Left lung (tissue), 10 donors: ENCODE data around the gene PTPRN2. TPM values are rescaled to one million over a fixed set of nuclear protein-coding genes. Genes with fewer than 3 reads are reported as not detected.

Experiments used
- ATAC-seq: fragments of 200-7000 bp; cut with Tn5 transposase; one replicate; pipeline ENCODE4 v1.9.1; 2020; ENCODE audit warnings: moderate library complexity
- DNase-seq, 4 donors: peaks; one replicate each; pipeline ENCODE4 v3.0.0-alpha.2; 2013 to 2020
- H3K27ac ChIP-seq, 2 donors: fragments of 200-600 bp; sonication (generic) in 1 of 2; one replicate each; pipeline versions ENCODE4 v1.5.0 to v1.8.0; 2020 to 2021
- H3K27me3 ChIP-seq, 2 donors: fragments of 200-600 bp; sonication (generic) in 1 of 2; one replicate each; pipeline versions ENCODE4 v1.5.0 to v1.8.0; 2020 to 2021
- H3K36me3 ChIP-seq, 2 donors: fragments of 200-600 bp; sonication (generic) in 1 of 2; one replicate each; pipeline versions ENCODE4 v1.5.0 to v1.8.0; 2020 to 2021
- H3K4me1 ChIP-seq, 2 donors: fragments of 200-600 bp; one replicate each; pipeline ENCODE4 v1.8.0; 2021
- H3K4me3 ChIP-seq, 2 donors: fragments of 200-600 bp; sonication (generic) in 1 of 2; one replicate each; pipeline versions ENCODE4 v1.5.0 to v1.8.0; 2020 to 2021; ENCODE audit warnings: mild to moderate bottlenecking in 1 of 2
- H3K9me3 ChIP-seq, 2 donors: fragments of 200-600 bp; sonication (generic) in 1 of 2; one replicate each; pipeline versions ENCODE4 v1.5.0 to v1.8.0; 2020 to 2021
- CTCF ChIP-seq, 2 donors: fragments of 200-600 bp; sonication (generic) in 1 of 2; IDR thresholded peaks; one replicate each; pipeline versions ENCODE4 v1.5.0 to v1.8.0; 2021; ENCODE audit warnings: antibody characterized with exemption in 2 of 2
- intact Hi-C, 2 donors: fragments of 100-400 bp; cut with DNase I; formaldehyde crosslinking; loops; one replicate each; pipeline versions ENCODE4 v1.11.2 to v1.14.2; 2022
- polyA plus RNA-seq, 6 donors: library from polyadenylated mRNA; unstranded; fragments of 120-200 nt; gene quantifications; one replicate each; pipeline ENCODE4 v1.2.1, GENCODE V29; 2013; ENCODE audit not compliant: insufficient read length in 6 of 6
- total RNA-seq, 2 donors: library from RNA; stranded (reverse); fragmentation: NEBNext Ultra II Directional; extraction: Animal tissue kit (Norgen Biotek cat#: 25700); gene quantifications; one replicate each; pipeline ENCODE4 v1.2.1, GENCODE V29; 2021
- donor health status: DM: no; HTN: yes; CAD: no.
- donor health status: DM: no; HTN: no; CAD: no.

The PTPRN2 gene
- total and polyA plus RNA-seq, 8 donors: 4.0 to 7.8 (median 6.8) TPM

GRCh38 chr7:157997471-157997870, 590.2 kb downstream of the PTPRN2 start:
- no peaks in the 10 kb centered on the region for H3K36me3 ChIP-seq
- no peaks in the 10 kb centered on the region for H3K4me1 ChIP-seq
- no peak for TF ChIP-seq CTCF (IDR thresholded peaks at IDR 0.05)
- ATAC-seq (no peak), DNase-seq (no peak)
- intact Hi-C loops: no loop called here
- H3K27ac ChIP-seq: no peak overlapping the region
- peaks cover 0 to 12% of the 10 kb centered on the region in 2 donors for H3K27me3 ChIP-seq
- H3K4me3 ChIP-seq: no peak overlapping the region
- peaks cover 0 to 3% of the 10 kb centered on the region in 2 donors for H3K9me3 ChIP-seq

- Histone ChIP-seq H3K4me1 (no peaks in the 10 kb centered on the region), H3K36me3 (no peaks in the 10 kb centered on the region), H3K27ac (no peak overlapping the region), H3K9me3 (peaks cover 0 to 3% of the 10 kb centered on the region in 2 donors), H3K4me3 (no peak overlapping the region), H3K27me3 (peaks cover 0 to 12% of the 10 kb centered on the region in 2 donors)
- intact Hi-C loops: no loop called here
- DNase-seq (no peak), ATAC-seq (no peak)
- no peak for TF ChIP-seq CTCF (IDR thresholded peaks at IDR 0.05)
These were observed 590.6 kb downstream of the PTPRN2 start for GRCh38 chr7:157997080-157997440.

- Histone ChIP-seq H3K4me3 (no peak overlapping the region), H3K4me1 (no peaks in the 10 kb centered on the region), H3K9me3 (peaks cover 0 to 3% of the 10 kb centered on the region in 2 donors), H3K27ac (no peak overlapping the region), H3K36me3 (no peaks in the 10 kb centered on the region), H3K27me3 (peaks cover 0 to 12% of the 10 kb centered on the region in 2 donors)
- no peak for TF ChIP-seq CTCF (IDR thresholded peaks at IDR 0.05)
- DNase-seq (no peak), ATAC-seq (no peak)
- intact Hi-C loops: no loop called here
These were observed 591.1 kb downstream of the PTPRN2 start for GRCh38 chr7:157996359-157997079.

GRCh38 chr7:157995815-157996214, 591.8 kb downstream of the PTPRN2 start:
- Histone ChIP-seq H3K27ac (no peak overlapping the region), H3K27me3 (peaks cover 0 to 15% of the 10 kb centered on the region in 2 donors), H3K4me3 (no peak overlapping the region), H3K9me3 (peaks cover 0 to 3% of the 10 kb centered on the region in 2 donors), H3K36me3 (no peaks in the 10 kb centered on the region), H3K4me1 (no peaks in the 10 kb centered on the region)
- intact Hi-C loops: no loop called here
- DNase-seq (no peak), ATAC-seq (no peak)
- TF ChIP-seq CTCF (IDR thresholded peaks at IDR 0.05): no peak

- Histone ChIP-seq H3K4me1 (no peaks in the 10 kb centered on the region), H3K9me3 (peaks cover 0 to 3% of the 10 kb centered on the region in 2 donors), H3K27me3 (peaks cover 0 to 25% of the 10 kb centered on the region in 2 donors), H3K4me3 (no peak overlapping the region), H3K27ac (no peak overlapping the region), H3K36me3 (no peaks in the 10 kb centered on the region)
- no peak for TF ChIP-seq CTCF (IDR thresholded peaks at IDR 0.05)
- DNase-seq (no peak), ATAC-seq (no peak)
- intact Hi-C loops: no loop called here
These were observed 593.3 kb downstream of the PTPRN2 start for GRCh38 chr7:157994319-157994718.
